ENCODE results near the gene PLCB3.

Gene PLCB3

GRCh38 chr11:64251016-64251752, at the start of gene PLCB3:
PLCB3 (plus strand) TSS chr11:64251530; CDS start chr11:64251650, 120 bp downstream.
- peak; percentile 68 for DNase-seq

- no peak for DNase-seq
Observed at GRCh38 chr11:64201543-64201942, 49.8 kb upstream of the PLCB3 start.

DNA sequence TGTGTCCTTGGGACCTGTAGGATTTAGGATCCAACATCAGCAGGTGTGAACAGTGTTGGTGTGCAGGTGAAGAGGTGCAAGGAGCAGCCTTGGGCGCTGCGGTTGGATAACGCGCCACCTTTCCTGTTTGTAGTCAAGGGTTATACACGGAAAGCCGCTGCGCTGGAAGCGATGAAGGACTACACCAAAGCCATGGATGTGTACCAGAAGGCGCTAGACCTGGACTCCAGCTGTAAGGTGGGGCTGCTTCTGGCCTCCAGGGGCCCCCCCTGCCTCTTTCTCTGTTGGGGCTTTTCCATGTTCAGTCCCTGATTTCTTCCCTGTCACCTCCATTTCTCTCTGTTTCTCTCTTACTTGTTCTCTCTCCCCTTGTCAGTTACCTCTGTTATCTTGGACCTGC, 48.3 kb upstream of the PLCB3 start:
- DNase-seq, result no peak

GRCh38 chr11:64203421-64204079, 47.8 kb upstream of the PLCB3 start:
- DNase-seq, result no peak

- no peak for DNase-seq
Observed at GRCh38 chr11:64204080-64204440, 47.3 kb upstream of the PLCB3 start.

DNA sequence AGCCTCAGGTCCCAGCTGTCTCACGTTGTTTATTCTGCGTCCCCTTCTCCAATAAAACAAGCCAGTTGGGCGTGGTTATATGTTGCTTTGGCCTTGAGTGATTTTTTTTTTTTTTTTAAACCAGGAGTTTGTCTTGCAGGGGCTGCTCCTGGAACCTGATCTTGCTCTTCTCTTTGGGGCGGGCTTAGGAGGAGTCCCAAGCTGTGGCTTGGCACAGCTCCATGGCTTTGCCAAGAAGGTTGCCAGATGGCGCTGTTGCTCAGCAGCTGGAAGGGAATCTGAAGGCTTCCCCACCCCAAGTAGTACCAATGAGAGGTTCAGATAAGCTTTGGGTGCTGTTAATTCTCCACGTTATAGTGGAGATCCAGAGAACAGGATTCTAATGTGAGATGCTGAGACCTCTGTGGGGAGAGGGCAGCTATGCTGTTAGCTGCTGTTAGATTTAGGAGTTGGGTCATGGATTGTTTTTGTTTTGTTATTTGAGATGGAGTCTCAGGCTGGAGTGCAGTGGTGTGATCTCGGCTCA, 46.8 kb upstream of the PLCB3 start:
- DNase-seq, result peak; percentile 99

DNA sequence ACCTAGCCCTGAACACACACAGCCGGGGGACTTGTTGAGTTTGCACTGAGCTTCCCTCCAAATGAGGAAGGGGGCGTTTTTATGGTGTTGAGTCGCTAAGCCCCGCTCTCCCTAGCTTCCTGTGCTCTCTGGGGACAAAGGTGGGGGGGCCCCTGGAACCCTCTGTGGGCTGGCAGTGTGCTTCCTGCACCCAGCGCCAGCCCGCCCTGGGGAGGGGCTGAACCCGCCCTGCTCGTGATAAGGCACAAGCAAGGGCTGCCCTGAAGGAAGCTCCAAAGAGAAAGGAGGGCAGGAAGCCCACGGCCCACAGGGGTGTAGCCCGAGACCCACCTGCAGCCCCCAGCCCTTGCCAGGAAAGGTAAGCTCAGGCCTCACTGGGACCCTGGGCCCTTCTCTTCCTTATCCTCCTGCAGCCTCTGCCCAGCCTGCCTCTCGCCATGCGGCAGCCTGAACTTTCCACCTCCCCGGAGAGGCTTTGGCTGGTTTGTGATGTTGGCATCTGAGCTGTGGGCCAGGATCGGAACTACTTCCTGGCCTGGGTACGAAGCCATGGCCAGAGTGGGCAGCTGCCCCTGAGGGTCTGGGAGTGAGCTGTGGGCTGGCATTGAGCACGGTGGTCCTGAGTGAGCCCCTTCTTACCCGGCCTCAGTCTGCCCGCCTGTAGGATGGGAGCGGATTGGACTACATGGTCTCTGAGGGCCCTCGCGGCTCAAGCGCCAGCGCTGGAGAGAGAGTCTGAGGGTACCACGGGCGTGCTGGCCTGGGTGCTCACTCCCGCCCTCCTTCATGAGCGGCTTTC, 44.7 kb upstream of the PLCB3 start, which contains the start of gene FERMT3:
Gene FERMT3 (plus strand): TSS at position 265 of the 799 bp plus-strand sequence. CDS start 644 bp downstream, outside the sequence.
- peak; percentile 97 for DNase-seq

- DNase-seq, result peak; percentile 95
Observed at GRCh38 chr11:64207256-64208085, 43.9 kb upstream of the PLCB3 start.

DNA sequence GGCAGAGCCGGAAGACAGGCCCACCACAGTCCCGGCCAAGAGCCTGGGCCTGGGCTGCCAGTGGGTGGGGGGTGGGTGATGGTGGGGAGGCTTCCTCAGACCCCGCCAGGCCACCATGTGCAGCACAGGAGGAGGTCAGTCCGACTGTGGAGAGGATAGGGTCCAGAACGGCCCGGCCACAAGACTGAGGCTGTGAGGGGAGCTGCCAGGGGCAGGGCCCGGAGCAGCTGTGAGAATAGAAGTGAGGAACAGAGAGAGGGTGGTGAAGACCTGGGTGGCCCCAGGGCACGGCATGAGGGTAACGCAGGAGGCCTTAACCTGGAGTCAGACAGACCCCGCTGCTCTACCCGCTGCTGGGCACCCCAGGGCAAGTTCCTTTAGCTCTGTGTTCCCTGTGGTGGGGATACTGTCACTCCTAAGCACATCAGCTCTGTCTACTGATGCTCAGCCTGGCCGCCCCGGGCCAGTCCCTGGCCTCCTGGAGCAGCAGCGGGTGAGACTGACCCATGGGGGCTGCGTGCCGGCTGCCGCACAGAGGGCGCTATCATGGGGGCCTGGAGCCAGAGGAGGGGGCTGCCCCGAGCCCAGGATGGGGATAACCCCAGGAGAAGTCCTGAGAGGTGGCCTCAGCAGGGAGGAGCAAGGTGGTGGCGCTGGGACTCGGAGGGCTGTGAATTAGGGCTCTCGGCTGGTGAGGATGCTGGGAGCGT, 43.1 kb upstream of the PLCB3 start:
- DNase-seq, result no peak

GRCh38 chr11:64208796-64209562, 42.4 kb upstream of the PLCB3 start:
- no peak for DNase-seq

GRCh38 chr11:64209563-64209843, 41.8 kb upstream of the PLCB3 start:
- no peak for DNase-seq

- DNase-seq, result no peak
Observed at GRCh38 chr11:64210301-64211020, 40.9 kb upstream of the PLCB3 start.

DNA sequence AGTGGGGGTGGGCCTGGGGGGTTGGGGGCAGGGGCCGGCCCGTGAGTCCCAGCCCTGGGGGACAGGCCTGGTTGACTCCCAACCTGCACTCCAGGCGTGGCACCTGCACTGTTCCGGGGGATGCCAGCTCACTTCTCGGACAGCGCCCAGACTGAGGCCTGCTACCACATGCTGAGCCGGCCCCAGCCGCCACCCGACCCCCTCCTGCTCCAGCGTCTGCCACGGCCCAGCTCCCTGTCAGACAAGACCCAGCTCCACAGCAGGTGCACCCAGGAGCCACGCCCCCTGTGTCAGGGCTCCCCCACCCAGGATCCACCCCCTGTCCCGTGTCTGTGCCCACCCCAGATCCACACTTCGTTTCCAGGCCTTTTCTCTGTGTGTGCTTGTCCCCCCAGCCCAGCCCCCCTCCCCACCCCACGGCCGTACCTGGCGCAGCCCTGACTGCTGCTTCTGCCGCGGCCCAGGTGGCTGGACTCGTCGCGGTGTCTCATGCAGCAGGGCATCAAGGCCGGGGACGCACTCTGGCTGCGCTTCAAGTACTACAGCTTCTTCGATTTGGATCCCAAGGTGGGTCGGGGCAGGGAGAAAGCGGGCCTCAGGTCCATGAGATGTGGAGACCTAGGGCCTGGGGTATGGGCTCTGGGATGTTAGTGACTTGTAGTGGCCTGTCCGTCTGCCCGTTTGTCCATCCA, 40.0 kb upstream of the PLCB3 start:
- no peak for DNase-seq

DNA sequence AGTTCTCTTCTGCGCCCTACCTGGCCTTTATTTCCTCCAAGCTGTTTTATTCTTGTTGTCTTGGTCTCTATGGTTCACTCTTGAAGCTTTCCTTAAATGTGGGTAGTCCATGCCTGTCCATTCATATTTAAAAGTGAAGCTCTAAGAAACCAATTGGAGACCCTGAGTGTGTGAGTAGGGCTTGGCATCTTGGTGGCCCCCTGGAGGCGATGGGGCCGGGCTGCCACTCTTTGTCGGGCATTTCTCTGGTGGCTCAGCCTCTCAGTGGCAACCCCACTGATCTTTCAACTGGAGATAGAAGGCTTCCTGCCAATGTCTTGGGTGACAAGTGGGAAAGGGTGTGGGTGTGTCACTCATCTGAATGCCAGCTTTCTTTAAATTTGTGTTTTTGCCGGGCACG, 34.5 kb upstream of the PLCB3 start:
- DNase-seq, result peak; percentile 61

DNA sequence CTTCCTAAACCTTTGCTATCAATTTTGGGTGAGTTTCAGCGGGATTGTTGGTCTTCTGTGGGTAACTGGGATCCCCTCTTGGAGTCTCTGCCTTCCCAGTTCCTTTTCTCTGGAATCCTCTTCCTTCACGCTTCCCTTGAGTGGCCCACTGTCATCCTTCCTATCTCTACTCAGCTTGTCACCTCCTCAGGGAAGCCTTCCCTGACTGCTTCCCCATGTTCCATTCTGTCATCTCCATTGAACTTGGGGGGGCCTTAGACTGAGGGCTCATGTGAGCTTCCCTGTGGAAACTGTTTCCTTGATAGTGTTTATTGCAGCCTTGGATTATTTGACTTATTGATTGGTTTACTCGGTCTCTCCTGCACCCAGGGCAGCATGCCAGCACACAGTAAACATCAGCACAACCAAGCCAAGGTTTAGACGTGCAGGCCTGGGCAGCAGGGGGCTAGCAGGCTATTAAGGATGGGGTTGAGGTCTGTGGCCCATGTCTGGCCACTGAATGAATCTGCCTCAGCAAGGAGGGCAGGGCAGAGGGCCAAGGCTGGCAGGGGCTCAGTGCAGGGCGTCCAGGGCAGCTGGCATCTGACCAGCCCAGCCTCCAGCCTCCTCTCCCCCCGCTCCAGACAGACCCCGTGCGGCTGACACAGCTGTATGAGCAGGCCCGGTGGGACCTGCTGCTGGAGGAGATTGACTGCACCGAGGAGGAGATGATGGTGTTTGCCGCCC, 32.5 kb upstream of the PLCB3 start:
- DNase-seq, result no peak

GRCh38 chr11:64219354-64219684, 32.0 kb upstream of the PLCB3 start:
- DNase-seq, result no peak

GRCh38 chr11:64219755-64220154, 31.6 kb upstream of the PLCB3 start:
- no peak for DNase-seq

DNA sequence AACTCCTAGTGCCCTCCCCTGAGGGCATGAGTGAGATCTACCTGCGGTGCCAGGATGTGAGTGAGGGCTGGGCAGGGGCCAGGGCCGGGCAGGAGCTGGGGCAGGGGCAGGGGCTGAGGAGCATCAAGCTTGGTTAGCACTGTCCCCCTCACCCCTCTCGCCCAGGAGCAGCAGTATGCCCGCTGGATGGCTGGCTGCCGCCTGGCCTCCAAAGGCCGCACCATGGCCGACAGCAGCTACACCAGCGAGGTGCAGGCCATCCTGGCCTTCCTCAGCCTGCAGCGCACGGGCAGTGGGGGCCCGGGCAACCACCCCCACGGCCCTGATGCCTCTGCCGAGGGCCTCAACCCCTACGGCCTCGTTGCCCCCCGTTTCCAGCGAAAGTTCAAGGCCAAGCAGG, 31.1 kb upstream of the PLCB3 start:
- DNase-seq, result no peak

DNA sequence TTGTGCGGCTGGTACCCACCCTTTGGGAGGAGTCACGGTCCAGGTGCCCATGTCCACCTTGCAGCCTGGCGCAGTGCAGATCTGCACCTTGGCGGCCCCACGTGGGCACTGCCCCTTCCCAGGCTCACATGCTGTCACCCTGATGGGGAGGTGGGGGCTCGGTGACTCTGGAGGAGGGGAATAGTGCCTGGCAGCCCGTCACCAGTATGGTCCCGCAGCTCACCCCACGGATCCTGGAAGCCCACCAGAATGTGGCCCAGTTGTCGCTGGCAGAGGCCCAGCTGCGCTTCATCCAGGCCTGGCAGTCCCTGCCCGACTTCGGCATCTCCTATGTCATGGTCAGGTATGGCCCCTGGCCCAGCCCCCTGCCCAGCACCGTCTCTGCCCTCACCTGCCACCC, 30.5 kb upstream of the PLCB3 start:
- no peak for DNase-seq

GRCh38 chr11:64222651-64223000, 28.7 kb upstream of the PLCB3 start:
- DNase-seq, result no peak
